ENCODE measurements around the gene HHIP. TPM values are rescaled to one million over a fixed set of nuclear protein-coding genes. Genes with fewer than 3 reads are reported as not detected.

The HHIP gene
- total RNA-seq, 4 donors from 2014 or later = 0.25 to 0.70 (median 0.28) TPM

DNA sequence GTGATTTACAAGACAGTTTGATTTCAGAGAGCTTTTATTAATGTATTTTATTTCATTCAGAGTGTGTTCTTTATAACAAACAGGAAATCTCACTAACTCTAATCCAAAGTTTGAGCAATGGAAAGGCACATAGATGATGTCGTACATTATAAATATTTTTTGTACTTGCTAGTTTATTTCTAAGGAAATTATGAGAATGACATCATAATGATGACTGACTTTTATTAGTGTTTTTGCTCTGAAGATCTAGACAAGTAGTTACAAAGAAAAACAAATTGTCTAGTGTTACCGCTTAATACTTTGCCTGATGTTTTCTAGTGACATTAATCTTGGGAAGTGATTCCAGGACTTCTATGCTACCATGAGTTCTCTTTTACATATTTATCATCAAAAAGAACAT, 43.2 kb downstream of the HHIP start:
- Histone ChIP-seq H3K4me1 (no peaks in the 10 kb centered on the region), H3K4me3 (no peak overlapping the region), H3K9me3 (no peaks in the 10 kb centered on the region), H3K36me3 (no peaks in the 10 kb centered on the region), H3K27ac (no peak overlapping the region), H3K27me3 (no peaks in the 10 kb centered on the region)
- TF ChIP-seq, protein P1, sequence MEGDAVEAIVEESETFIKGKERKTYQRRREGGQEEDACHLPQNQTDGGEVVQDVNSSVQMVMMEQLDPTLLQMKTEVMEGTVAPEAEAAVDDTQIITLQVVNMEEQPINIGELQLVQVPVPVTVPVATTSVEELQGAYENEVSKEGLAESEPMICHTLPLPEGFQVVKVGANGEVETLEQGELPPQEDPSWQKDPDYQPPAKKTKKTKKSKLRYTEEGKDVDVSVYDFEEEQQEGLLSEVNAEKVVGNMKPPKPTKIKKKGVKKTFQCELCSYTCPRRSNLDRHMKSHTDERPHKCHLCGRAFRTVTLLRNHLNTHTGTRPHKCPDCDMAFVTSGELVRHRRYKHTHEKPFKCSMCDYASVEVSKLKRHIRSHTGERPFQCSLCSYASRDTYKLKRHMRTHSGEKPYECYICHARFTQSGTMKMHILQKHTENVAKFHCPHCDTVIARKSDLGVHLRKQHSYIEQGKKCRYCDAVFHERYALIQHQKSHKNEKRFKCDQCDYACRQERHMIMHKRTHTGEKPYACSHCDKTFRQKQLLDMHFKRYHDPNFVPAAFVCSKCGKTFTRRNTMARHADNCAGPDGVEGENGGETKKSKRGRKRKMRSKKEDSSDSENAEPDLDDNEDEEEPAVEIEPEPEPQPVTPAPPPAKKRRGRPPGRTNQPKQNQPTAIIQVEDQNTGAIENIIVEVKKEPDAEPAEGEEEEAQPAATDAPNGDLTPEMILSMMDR (IDR thresholded peaks at IDR 0.05 in 4 of 5, conservative IDR thresholded peaks at IDR 0.05 in 1 of 5) = no peak
- no peak for TF ChIP-seq POLR2A (IDR thresholded peaks at IDR 0.05)
- in situ Hi-C loops (cut with MboI; ENCODE audit: low sequenced_read_pairs in 4 of 4) = no loop called here
- intact Hi-C loops (cut with DNase I; ENCODE audit: low total_unique reads) = no loop called here
- no peak for DNase-seq
- ATAC-seq = no peak

DNA sequence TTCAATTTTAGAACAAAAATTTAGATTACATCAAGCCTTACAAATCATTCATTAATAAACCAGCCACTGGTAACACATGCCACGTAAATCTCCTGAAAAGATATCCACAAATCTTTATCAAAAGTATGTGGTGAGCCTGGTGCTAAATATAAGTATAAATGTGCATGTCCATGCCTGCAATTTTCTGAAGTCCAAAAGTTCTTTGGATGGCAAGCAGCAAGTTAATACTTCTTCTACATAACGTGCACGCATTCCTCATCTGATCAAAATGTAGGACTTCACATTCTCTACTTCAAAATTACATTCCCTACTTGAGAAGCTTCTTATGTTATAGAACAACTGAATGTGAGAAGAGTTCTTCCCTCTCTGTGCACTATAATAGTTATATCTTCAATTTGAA, 49.8 kb downstream of the HHIP start:
- ATAC-seq (no peak), DNase-seq (no peak)
- in situ Hi-C loops (cut with MboI; ENCODE audit: low sequenced_read_pairs in 4 of 4) = no loop called here
- no peaks in the 10 kb centered on the region for H3K36me3 ChIP-seq
- H3K27me3 ChIP-seq = no peaks in the 10 kb centered on the region
- intact Hi-C loops (cut with DNase I; ENCODE audit: low total_unique reads) = no loop called here
- TF ChIP-seq POLR2A (IDR thresholded peaks at IDR 0.05) = no peak
- TF ChIP-seq, protein P1 (IDR thresholded peaks at IDR 0.05 in 4 of 5, conservative IDR thresholded peaks at IDR 0.05 in 1 of 5) = no peak
- no peak overlapping the region for H3K27ac ChIP-seq
- no peak overlapping the region for H3K4me3 ChIP-seq
- peaks cover 0 to 3% of the 10 kb centered on the region in 2 donors for H3K4me1 ChIP-seq
- no peaks in the 10 kb centered on the region for H3K9me3 ChIP-seq

DNA sequence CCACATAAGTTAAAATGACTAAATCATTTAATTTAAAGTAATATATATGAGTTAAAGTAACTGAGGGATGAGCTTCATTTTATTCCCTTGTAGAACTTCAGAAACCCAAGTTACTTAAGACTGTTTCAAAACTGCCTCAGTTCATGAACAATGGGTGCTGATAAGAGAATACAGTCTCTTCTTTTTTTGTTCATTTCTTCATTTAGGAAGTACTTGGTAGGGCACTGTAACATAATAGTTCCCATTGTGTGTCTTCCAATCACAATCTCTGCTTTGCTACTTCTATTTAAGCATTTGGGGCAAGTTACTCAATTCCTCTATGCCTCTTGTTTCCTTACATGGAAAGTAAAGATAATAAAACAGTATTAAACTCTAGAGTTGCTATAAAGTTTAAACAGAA, 50.4 kb downstream of the HHIP start:
- intact Hi-C loops (cut with DNase I; ENCODE audit: low total_unique reads) (no loop called here), in situ Hi-C loops (cut with MboI; ENCODE audit: low sequenced_read_pairs in 4 of 4) (no loop called here)
- H3K27ac ChIP-seq = no peak overlapping the region
- ATAC-seq (no peak), DNase-seq (no peak)
- H3K4me3 ChIP-seq = no peak overlapping the region
- no peaks in the 10 kb centered on the region for H3K27me3 ChIP-seq
- no peaks in the 10 kb centered on the region for H3K9me3 ChIP-seq
- peaks cover 0 to 3% of the 10 kb centered on the region in 2 donors for H3K4me1 ChIP-seq
- TF ChIP-seq POLR2A (IDR thresholded peaks at IDR 0.05) = no peak
- TF ChIP-seq, protein P1 (IDR thresholded peaks at IDR 0.05 in 4 of 5, conservative IDR thresholded peaks at IDR 0.05 in 1 of 5) = no peak
- H3K36me3 ChIP-seq = no peaks in the 10 kb centered on the region

DNA sequence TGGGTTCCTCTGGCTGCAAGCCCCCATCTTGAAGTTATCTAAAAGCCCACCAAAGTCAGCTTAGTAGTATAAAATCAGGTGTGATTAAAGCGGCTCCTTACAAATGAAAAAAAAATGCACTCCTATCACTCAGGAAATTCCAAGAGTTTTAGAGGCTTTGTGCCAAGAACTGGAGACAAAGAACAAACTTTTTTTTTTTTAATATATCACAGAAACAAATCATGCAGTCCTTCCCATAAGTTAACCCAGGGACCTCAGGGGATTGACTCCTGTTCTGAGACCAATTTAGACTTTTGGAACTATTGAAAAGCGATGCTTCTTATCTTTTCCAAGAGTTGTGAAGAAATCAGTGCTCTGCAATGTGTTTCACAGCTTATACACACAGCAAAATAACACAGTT, 53.6 kb downstream of the HHIP start:
- in situ Hi-C loops (cut with MboI; ENCODE audit: low sequenced_read_pairs in 4 of 4) (no loop called here), intact Hi-C loops (cut with DNase I; ENCODE audit: low total_unique reads) (no loop called here)
- DNase-seq (no peak), ATAC-seq (peak in 1 of 2 donors; percentile 62)
- Histone ChIP-seq H3K4me1 (peaks cover 0 to 3% of the 10 kb centered on the region in 2 donors), H3K9me3 (no peaks in the 10 kb centered on the region), H3K27ac (no peak overlapping the region), H3K4me3 (no peak overlapping the region), H3K27me3 (no peaks in the 10 kb centered on the region), H3K36me3 (no peaks in the 10 kb centered on the region)
- TF ChIP-seq POLR2A (IDR thresholded peaks at IDR 0.05) = no peak
- TF ChIP-seq, protein P1 (IDR thresholded peaks at IDR 0.05 in 4 of 5, conservative IDR thresholded peaks at IDR 0.05 in 1 of 5) = no peak

DNA sequence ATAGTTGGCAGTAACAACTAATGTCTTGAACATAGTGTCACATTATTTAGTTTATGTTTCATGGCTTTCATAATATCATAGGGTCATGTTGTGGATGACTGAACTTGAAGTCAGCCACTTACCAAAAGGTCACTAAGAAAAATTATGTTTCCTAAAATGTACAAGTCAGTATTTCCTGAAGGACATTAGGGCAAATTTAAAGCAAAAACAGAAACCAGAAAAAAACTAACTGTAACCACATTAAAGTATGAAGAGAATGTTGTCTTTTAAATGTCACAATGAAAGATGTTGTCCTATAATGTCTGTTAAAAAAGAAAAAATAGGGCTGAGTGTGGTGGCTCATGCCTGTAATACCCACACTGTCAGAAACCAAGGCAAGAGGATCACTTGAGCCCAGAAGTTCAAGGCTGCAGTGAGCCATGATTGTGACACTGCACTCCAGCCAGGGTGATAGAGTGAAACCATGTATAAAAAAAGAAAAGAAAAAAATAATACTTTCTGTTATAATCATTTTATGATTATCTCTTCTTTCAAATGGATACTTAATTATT, 55.8 kb downstream of the HHIP start:
- no peaks in the 10 kb centered on the region for H3K27me3 ChIP-seq
- TF ChIP-seq POLR2A (IDR thresholded peaks at IDR 0.05) = no peak
- TF ChIP-seq, protein P1 (IDR thresholded peaks at IDR 0.05 in 4 of 5, conservative IDR thresholded peaks at IDR 0.05 in 1 of 5) = no peak
- in situ Hi-C loops (cut with MboI; ENCODE audit: low sequenced_read_pairs in 4 of 4) = no loop called here
- DNase-seq (no peak), ATAC-seq (no peak)
- H3K27ac ChIP-seq = no peak overlapping the region
- no peak overlapping the region for H3K4me3 ChIP-seq
- intact Hi-C loops (cut with DNase I; ENCODE audit: low total_unique reads) = no loop called here
- H3K36me3 ChIP-seq = no peaks in the 10 kb centered on the region
- no peaks in the 10 kb centered on the region for H3K9me3 ChIP-seq
- H3K4me1 ChIP-seq = peaks cover 0 to 3% of the 10 kb centered on the region in 2 donors
